HG03558 (cell line): ENCODE data around the gene BAD.
A peak's percentile ranks its signal among the peaks of the same experiment; 100 is the strongest.
"Not testable (repeated sequence)": the region's sequence is repeated elsewhere in the genome, so short reads cannot be mapped to it uniquely, and the experiment has no call there.

Experiments
- ATAC-seq: cut with Tn5 transposase; IDR thresholded peaks from one replicate; pipeline ENCODE4 v1.9.1; 2021; ENCODE audit warnings: moderate number of reproducible peaks; ENCODE audit not compliant: unreplicated experiment; ENCODE audit errors: extremely low read depth

Gene BAD

GRCh38 chr11:64284048-64284961 is at the start of gene BAD:
Gene BAD (minus strand): TSS chr11:64284665. CDS start chr11:64284368, 297 bp downstream.
- peak; percentile 40 for ATAC-seq

- ATAC-seq: no peak
Observed at GRCh38 chr11:64333556-64333955, 49.1 kb upstream of the BAD start.

DNA sequence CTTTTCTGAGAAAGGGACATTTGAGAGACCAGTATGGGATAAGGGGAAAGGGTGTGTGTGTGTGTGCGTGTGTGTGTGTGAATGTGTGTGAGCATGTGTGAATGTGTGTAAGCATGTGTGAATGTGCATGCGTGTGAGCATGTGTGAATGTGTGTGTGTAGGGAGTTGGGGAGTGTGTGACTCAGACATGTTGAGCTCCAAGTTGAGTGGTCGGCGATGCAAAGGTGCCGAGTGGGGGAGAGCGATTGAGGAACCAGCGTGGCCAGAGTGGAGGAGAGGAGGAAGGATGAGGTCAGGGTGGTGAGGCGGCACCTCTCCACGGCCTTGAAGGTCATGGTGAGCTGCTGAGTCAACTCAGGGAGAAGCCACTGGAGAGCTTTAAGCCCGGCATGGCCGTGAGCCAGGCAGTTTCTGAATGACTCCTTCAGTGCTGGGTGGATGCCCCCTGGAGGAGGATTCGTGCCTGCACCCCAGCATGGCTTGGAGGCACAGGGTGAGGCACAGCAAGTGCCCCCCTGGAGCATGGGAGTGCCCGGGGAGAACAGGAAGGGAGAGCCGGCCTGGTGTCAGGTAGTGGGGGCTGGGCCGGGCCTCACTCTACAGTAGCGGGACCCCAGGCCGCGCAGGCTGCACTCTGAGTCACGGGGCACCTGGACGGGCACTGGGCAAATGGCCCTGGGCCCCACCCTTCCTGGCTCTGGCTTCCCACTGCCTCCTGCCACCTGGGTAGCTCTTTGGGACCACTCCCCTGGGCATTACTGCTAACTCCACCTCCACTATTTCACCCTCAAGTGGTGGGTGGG is 47.3 kb upstream of the BAD start:
- peak; percentile 50 for ATAC-seq

GRCh38 chr11:64330888-64331287 is 46.4 kb upstream of the BAD start:
- no peak for ATAC-seq

DNA sequence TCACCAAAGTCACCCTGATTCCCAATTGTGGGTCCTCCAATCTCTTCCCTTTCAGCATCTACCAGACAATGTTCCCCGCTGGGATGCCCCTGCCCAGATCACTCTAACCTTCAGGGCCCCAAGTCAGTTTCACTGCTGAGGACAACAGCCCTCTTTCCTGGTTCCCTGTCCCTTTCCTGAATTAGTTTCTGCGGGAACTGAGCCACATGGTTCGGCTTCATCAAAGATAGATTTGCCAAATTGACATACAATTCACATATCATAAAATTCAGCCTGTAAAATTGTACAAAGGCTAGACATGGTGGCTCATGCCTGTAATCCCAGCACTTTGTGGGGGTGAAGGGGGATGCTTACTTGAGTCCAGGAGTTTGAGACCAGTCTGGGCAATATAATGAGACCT is 43.5 kb upstream of the BAD start:
- ATAC-seq: no peak

- ATAC-seq: no peak
Observed at GRCh38 chr11:64327375-64327774, 42.9 kb upstream of the BAD start.

GRCh38 chr11:64324692-64325469 is 40.4 kb upstream of the BAD start:
- ATAC-seq: no peak

DNA sequence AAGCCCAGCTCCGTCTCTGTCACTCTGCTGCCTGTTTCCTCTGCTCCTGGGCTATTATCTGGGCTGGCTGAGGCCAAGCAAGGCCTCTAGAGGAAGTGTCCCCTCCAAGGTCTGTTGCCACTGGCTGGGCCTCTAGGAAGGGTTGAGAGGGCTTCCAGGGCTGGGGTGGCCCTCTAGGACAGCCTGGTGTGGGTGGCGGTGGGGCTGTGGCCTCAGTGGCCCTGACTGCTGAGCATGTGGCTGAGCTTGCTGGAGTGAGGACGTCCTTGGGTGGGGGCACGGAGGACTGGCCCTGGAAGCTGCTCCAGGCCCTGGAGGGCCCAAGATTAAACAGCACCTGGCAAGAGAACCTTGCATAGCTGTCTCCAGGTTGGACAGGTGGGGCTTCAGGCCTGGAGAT is 39.5 kb upstream of the BAD start:
- not testable (repeated sequence) for ATAC-seq

DNA sequence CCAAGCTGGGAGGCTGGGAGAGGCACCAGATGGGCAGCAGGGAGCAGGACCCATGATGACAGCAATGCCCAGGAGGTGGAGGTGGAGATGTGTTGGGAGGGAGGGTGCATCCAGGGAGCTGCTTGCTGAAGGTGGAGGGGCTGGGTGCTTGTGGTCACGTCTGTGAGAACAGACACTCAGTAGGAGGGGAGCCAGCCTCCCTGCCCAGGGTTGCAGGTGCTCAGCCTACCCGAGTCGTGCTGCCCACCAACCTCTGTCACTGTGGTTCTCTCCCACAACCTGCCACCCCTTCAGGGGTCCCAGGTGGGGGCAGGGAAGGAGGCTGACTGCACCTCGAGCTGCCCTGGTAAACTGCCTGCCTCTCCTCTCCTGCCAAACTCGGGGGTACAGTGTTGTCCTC is 38.9 kb upstream of the BAD start:
- ATAC-seq: no peak

- no peak for ATAC-seq
Observed at GRCh38 chr11:64322925-64323260, 38.4 kb upstream of the BAD start.

DNA sequence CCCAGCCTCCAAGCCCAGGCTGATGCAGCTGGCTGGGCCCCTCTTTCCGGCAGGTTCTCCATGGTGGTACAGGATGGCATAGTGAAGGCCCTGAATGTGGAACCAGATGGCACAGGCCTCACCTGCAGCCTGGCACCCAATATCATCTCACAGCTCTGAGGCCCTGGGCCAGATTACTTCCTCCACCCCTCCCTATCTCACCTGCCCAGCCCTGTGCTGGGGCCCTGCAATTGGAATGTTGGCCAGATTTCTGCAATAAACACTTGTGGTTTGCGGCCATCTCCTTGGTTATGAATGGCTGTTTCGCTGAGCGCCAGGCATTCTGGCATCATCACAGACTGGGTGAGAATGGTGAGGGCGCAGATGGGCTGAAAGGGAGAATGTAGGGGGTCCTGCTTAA is 37.1 kb upstream of the BAD start:
- no peak for ATAC-seq

- ATAC-seq: no peak
Observed at GRCh38 chr11:64321026-64321425, 36.6 kb upstream of the BAD start.

GRCh38 chr11:64320556-64320955 is 36.1 kb upstream of the BAD start:
- no peak for ATAC-seq

GRCh38 chr11:64318766-64319761 is 34.6 kb upstream of the BAD start:
- ATAC-seq: no peak

GRCh38 chr11:64317961-64318765 is 33.7 kb upstream of the BAD start, which contains the start of gene PRDX5:
Gene PRDX5 (plus strand): TSS chr11:64318121. CDS start chr11:64318216, 95 bp downstream.
- peak; percentile 56 for ATAC-seq

DNA sequence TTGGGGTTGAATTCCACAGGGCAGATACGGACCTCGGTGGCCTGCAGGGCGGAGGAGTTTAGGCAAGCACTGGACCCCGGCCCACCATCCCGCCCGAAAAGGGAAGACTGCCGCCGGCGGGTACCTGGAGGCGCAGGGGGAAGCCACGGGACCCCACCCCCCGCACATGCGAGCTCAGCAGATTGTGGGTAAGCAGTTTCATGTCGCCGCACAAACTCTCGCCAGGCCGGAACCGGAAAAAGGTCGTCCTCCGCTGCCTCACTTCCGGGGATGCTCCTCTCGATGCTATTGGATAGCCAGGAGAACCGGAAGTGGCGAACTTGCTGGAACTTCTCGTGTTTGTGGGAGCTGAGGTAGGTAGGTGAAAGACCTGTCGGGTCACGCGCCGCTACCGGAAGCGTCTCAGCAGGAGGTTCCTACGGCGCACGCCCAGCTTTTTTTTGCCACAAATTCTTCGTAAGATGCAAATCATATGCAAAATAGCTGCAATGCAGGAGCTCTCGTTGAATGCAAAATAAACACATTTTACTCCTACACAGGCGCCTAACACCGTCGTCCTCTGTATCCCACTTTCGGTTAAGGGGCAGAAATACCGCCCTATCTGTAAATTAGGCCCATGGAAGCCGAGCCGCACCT is 33.0 kb upstream of the BAD start, which contains the start of gene TRMT112:
TRMT112 (minus strand) TSS at position 235 of the 636 bp plus-strand sequence; CDS start at position 202, 33 bp downstream.
- peak; percentile 24 for ATAC-seq

DNA sequence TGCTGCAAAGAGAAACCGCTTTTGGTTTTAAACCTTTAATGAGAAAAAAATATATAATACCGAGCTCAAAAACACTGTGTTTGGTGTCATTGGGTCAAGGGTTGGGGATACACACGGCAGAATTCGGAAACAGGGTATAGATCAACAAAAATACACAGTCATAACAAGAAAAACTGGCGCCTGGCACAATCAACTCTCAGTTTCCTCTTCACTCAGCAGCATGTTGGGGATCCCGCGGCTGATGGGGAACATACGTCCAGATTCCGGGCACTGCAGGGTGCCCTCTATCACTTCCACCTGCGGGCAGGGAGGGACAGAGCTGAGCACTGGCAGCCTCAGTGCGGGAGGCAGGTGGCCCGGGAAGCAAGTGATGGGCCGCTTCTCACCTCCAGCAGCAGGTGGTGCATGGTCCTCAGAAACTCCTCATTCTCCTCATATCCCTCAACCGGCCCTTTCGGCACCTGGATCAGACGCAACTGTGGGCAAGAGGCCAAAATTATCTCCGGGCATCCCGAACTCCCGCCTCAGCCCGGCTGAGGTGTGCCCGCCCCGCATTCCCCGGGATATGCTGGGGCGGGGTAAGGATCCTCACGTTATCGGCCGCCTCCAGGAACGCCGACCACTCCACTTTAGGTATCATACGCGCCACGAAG is 32.3 kb upstream of the BAD start:
- no peak for ATAC-seq
